B cell (primary cell): ENCODE results near the gene IL10RA. TPM values are rescaled to one million over a fixed set of nuclear protein-coding genes. Genes with fewer than 3 reads are reported as not detected.

Source experiments
- ATAC-seq: fragments of 200-7000 bp; cut with Tn5 transposase; one replicate; pipeline ENCODE4 v1.10.0; 2021; ENCODE audit warnings: low read depth, mild to moderate bottlenecking, moderate number of reproducible peaks, moderate library complexity
- CTCF ChIA-PET: fragments of 350-600 bp; sonication (Branson Sonifier 250); formaldehyde crosslinking; loops from one replicate; lab custom pipeline; 2021; ENCODE audit warnings: antibody characterized with exemption, inconsistent platforms; lab: Charles Lee
- POLR2A ChIA-PET: fragments of 350-600 bp; sonication (Branson Sonifier 250); formaldehyde crosslinking; loops from one replicate; lab custom pipeline; 2021; ENCODE audit warnings: antibody characterized with exemption; lab: Charles Lee
- DNase-seq: peaks from one replicate; pipeline ENCODE4 v3.0.0; 2013
- H2AFZ ChIP-seq: 2 replicates; pipeline ENCODE4 v1.6.1; 2012; ENCODE audit warnings: mild to moderate bottlenecking, low read depth, low read length; ENCODE audit not compliant: insufficient read depth, poor library complexity, severe bottlenecking
- H3K27ac ChIP-seq, 2 donors: 1 replicate in 1 of 2; 2 replicates in 1 of 2; pipeline ENCODE4 v1.5.1; 2012 to 2013; ENCODE audit warnings: low read length in 2 of 2, mild to moderate bottlenecking in 2 of 2, moderate library complexity in 1 of 2
- H3K27me3 ChIP-seq, 4 experiments: fragments of 200-600 bp in 1 of 4; sonication (generic) in 1 of 4; replicated peaks in 1 of 4; 1 replicate in 2 of 4; 2 replicates in 2 of 4; pipeline versions ENCODE4 v1.6.1 to v1.7.0; 2013 to 2016; ENCODE audit warnings: low read length in 3 of 4, mild to moderate bottlenecking in 2 of 4, mixed read lengths in 1 of 4, moderate library complexity in 1 of 4; ENCODE audit not compliant: insufficient read depth in 4 of 4, control insufficient read depth in 3 of 4; ENCODE audit errors: control extremely low read depth in 1 of 4
- H3K36me3 ChIP-seq, 2 experiments: replicated peaks in 1 of 2; 1 replicate in 1 of 2; 2 replicates in 1 of 2; pipeline versions ENCODE4 v1.6.1 to v1.7.1; 2013; ENCODE audit warnings: low read length in 1 of 2; ENCODE audit not compliant: insufficient read depth in 2 of 2, control insufficient read depth in 1 of 2; ENCODE audit errors: control extremely low read depth in 1 of 2, extremely low read depth in 1 of 2
- H3K4me1 ChIP-seq, 2 donors: fragments of 200-600 bp in 1 of 2; sonication (generic) in 1 of 2; 1 replicate in 1 of 2; 2 replicates in 1 of 2; pipeline versions ENCODE4 v1.5.1 to v1.6.1; 2013 to 2017; ENCODE audit warnings: low read length in 2 of 2; ENCODE audit not compliant: control insufficient read depth in 2 of 2, insufficient read depth in 2 of 2
- H3K4me2 ChIP-seq: replicated peaks from 2 replicates; pipeline ENCODE3; 2012; ENCODE audit warnings: mild to moderate bottlenecking, low read depth, low read length; ENCODE audit not compliant: poor library complexity, severe bottlenecking
- H3K4me3 ChIP-seq, 5 experiments: fragments of 200-600 bp in 1 of 5; sonication (generic) in 1 of 5; 1 replicate in 3 of 5; 2 replicates in 2 of 5; pipeline versions ENCODE4 v1.5.1 to v1.7.0; 2011 to 2016; ENCODE audit warnings: low read length in 4 of 5, mild to moderate bottlenecking in 4 of 5, low read depth in 2 of 5, control low read depth in 1 of 5, moderate library complexity in 1 of 5; ENCODE audit not compliant: insufficient read depth in 1 of 5; ENCODE audit errors: control extremely low read depth in 1 of 5, extremely low read depth in 1 of 5
- H3K79me2 ChIP-seq: fragments of 200-600 bp; sonication (generic); one replicate; pipeline ENCODE4 v1.6.0; 2016; ENCODE audit warnings: low read length; ENCODE audit not compliant: control insufficient read depth, insufficient read depth
- H3K9ac ChIP-seq: fragments of 200-600 bp; sonication (generic); 2 replicates; pipeline ENCODE4 v1.6.1; 2017; ENCODE audit warnings: mild to moderate bottlenecking, low read length, moderate library complexity
- H3K9me3 ChIP-seq, 3 donors: one replicate each; pipeline versions ENCODE4 v1.6.1 to v1.7.1; 2013; ENCODE audit warnings: low read length in 2 of 3; ENCODE audit not compliant: control insufficient read depth in 2 of 3, insufficient read depth in 1 of 3; ENCODE audit errors: control extremely low read depth in 1 of 3
- H4K20me1 ChIP-seq: 2 replicates; pipeline ENCODE4 v1.6.0; 2012; ENCODE audit warnings: mild to moderate bottlenecking, low read length; ENCODE audit not compliant: insufficient read depth, control insufficient read depth, poor library complexity, severe bottlenecking
- H3K27ac Mint-ChIP-seq: one replicate; pipeline ENCODE4 v1.8.0; 2021; ENCODE audit warnings: mixed read lengths
- H3K27me3 Mint-ChIP-seq: one replicate; pipeline ENCODE4 v1.8.0; 2021; ENCODE audit warnings: mixed read lengths
- H3K4me1 Mint-ChIP-seq: one replicate; pipeline ENCODE4 v1.8.0; 2021; ENCODE audit warnings: mixed read lengths
- H3K4me3 Mint-ChIP-seq: one replicate; pipeline ENCODE4 v1.8.0; 2021; ENCODE audit warnings: mixed read lengths
- H3K9me3 Mint-ChIP-seq: one replicate; pipeline ENCODE4 v1.8.0; 2022; ENCODE audit warnings: mixed read lengths; ENCODE audit not compliant: insufficient read depth
- EZH2 ChIP-seq: IDR thresholded peaks from 2 replicates; pipeline ENCODE4 v1.6.1; 2012; ENCODE audit warnings: borderline replicate concordance, low read depth, mild to moderate bottlenecking, moderate library complexity, low read length; ENCODE audit not compliant: insufficient read depth, poor library complexity, severe bottlenecking
- WGBS: methylation state at CpG from one replicate; pipeline ENCODE4 v1.1.5; 2013; ENCODE audit warnings: missing lambda C conversion rate; ENCODE audit not compliant: insufficient coverage; 5-methylcytosine and 5-hydroxymethylcytosine counted together
- intact Hi-C: fragments of 100-400 bp; cut with micrococcal nuclease; formaldehyde crosslinking; loops from one replicate; pipeline ENCODE4 v1.10.0; 2022
- polyA plus RNA-seq: library from polyadenylated mRNA; depleted of rRNA; stranded (reverse); fragments of >200 nt; gene quantifications from 2 replicates; pipeline ENCODE4 v1.2.3, GENCODE V29; 2012
- total RNA-seq, 2 donors: library from RNA; stranded (reverse); fragments of 120-200 nt in 1 of 2; gene quantifications; 1 replicate in 1 of 2; 2 replicates in 1 of 2; pipeline versions ENCODE4 v1.2.3 to v1.2.4, GENCODE V29; 2013 to 2022
- TF ChIP-seq, protein P1 (sequence below): fragments of 200-600 bp; IDR thresholded peaks from one replicate; pipeline ENCODE4 v1.8.0; 2022; ENCODE audit warnings: antibody characterized with exemption, mild to moderate bottlenecking

Gene IL10RA
- total and polyA plus RNA-seq, 2 donors (not counting 1 experiment from before 2014, with no cell fraction given) = 73.3 to 417 TPM

DNA sequence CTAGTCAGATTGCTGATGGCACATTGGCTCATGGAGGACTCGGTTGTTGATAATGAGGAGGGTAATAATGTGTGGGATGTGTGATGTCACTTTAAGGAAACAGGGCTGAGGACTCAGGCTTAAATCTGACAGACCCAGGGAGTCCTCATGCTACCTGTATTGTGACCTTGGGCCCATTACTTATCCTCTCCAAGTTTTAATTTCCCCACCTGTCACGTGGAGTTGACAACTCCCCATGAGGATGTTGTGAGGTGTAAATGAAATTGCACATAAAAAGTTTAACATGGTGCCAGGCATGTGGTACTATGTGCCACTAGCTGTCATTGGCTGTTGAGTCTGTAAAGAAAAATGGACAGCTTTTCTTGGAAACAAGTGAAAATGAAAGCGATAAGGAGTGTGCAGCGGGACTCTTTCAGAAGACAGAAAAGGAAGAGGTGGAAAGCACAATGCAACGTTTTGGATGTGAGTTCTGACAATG lies 15.3 kb downstream of the IL10RA start:
- no peak overlapping the region for H3K4me3 ChIP-seq
- peak overlapping the region; percentile 51 for H3K4me2 ChIP-seq
- peak; percentile 27 for DNase-seq

DNA sequence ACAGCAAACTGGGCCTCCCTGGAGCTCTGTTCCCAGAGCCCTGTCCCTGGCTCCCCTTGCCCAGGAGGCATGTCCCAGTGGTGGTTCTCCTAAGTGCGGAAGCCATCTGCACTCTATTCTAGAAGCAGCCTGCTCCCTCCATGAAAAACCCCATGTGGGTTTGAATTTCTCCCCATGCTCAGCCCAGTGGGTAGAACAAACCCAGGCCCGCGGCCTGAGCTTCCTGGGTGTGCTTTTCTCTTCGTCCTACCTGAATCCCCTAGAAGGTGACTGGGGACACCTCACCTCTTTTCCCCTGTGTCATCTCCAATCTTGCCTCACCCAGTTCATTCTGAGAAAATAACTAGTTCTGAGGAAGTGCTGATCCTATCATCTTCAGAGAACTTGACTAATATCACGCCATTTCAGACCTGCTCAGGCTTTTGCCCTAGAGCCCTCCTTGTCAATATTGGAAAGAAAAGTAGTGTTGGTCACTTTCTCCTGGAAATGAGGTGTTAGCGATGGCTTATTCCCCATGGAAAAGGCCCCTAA lies 15.9 kb downstream of the IL10RA start:
- no peaks in the 10 kb centered on the region for H4K20me1 ChIP-seq
- no peak for TF ChIP-seq EZH2
- TF ChIP-seq, protein P1, sequence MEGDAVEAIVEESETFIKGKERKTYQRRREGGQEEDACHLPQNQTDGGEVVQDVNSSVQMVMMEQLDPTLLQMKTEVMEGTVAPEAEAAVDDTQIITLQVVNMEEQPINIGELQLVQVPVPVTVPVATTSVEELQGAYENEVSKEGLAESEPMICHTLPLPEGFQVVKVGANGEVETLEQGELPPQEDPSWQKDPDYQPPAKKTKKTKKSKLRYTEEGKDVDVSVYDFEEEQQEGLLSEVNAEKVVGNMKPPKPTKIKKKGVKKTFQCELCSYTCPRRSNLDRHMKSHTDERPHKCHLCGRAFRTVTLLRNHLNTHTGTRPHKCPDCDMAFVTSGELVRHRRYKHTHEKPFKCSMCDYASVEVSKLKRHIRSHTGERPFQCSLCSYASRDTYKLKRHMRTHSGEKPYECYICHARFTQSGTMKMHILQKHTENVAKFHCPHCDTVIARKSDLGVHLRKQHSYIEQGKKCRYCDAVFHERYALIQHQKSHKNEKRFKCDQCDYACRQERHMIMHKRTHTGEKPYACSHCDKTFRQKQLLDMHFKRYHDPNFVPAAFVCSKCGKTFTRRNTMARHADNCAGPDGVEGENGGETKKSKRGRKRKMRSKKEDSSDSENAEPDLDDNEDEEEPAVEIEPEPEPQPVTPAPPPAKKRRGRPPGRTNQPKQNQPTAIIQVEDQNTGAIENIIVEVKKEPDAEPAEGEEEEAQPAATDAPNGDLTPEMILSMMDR = no peak
- Mint-ChIP-seq H3K9me3 (peaks cover 2% of the 10 kb centered on the region), H3K27ac (peak overlapping the region; percentile 99), H3K27me3 (no peaks in the 10 kb centered on the region), H3K4me3 (peak overlapping the region; percentile 56), H3K4me1 (peaks cover 84% of the 10 kb centered on the region)
- peaks cover 10% of the 10 kb centered on the region for H3K79me2 ChIP-seq
- no peaks in the 10 kb centered on the region for H3K27me3 ChIP-seq
- no peak overlapping the region for H3K9ac ChIP-seq
- intact Hi-C loops = loop anchor here (1.0 kb wide), 1 partner anchor 10 kb away; no protein-coding TSS in a partner anchor
- H3K36me3 ChIP-seq = peaks cover 2 to 41% of the 10 kb centered on the region in 2 experiments
- peak overlapping the region in 1 of 5 experiments; percentile 2 for H3K4me3 ChIP-seq
- DNase-seq = peak; percentile 21
- H3K4me1 ChIP-seq = peaks cover 60 to 69% of the 10 kb centered on the region in 2 donors
- H3K4me2 ChIP-seq = peak overlapping the region; percentile 51
- ChIA-PET POLR2A (interaction anchor here (1.0 to 21.8 kb wide), 8 partner anchors 2 to 185 kb away, joined by 3 to 346 read pairs (median 9); partner anchors contain the start of gene IL10RA), CTCF (interaction anchor here (0.5 to 12.1 kb wide), 11 partner anchors 9 to 279 kb away, joined by 3 to 134 read pairs (median 8); partner anchors contain the start of gene IL10RA)
- peaks cover 0 to 4% (median 4%) of the 10 kb centered on the region in 3 donors for H3K9me3 ChIP-seq
- H2AFZ ChIP-seq = peak overlapping the region; percentile 29
- H3K27ac ChIP-seq = peak overlapping the region; percentile 64 to 99
- 80% methylated on average over 5 of the region's 6 CpGs for WGBS
- ATAC-seq = no peak

More for the DNA sequence above, 15.3 kb downstream of the IL10RA start:
- no peak for ATAC-seq
- H3K27me3 Mint-ChIP-seq = no peaks in the 10 kb centered on the region
- H3K4me3 Mint-ChIP-seq = peak overlapping the region; percentile 35
- peaks cover 2% of the 10 kb centered on the region for H3K9me3 Mint-ChIP-seq
- Histone ChIP-seq H3K79me2 (peaks cover 10% of the 10 kb centered on the region), H3K9ac (no peak overlapping the region), H3K27ac (peak overlapping the region; percentile 64 to 99), H3K36me3 (peaks cover 6 to 46% of the 10 kb centered on the region in 2 experiments), H2AFZ (peak overlapping the region; percentile 29), H3K27me3 (no peaks in the 10 kb centered on the region), H3K9me3 (peaks cover 0 to 4% (median 4%) of the 10 kb centered on the region in 3 donors), H3K4me1 (peaks cover 54 to 63% of the 10 kb centered on the region in 2 donors), H4K20me1 (no peaks in the 10 kb centered on the region)
- 21% methylated on average over 2 of the region's 5 CpGs for WGBS
- ChIA-PET CTCF (interaction anchor here (1.2 to 12.1 kb wide), 8 partner anchors 10 to 194 kb away, joined by 3 to 134 read pairs (median 14); partner anchors contain the start of gene IL10RA), POLR2A (interaction anchor here (1.3 to 21.8 kb wide), 5 partner anchors 3 to 50 kb away, joined by 3 to 346 read pairs (median 19); partner anchors contain the start of gene IL10RA)
- peak overlapping the region; percentile 99 for H3K27ac Mint-ChIP-seq
- intact Hi-C loops = no loop called here
- no peak for TF ChIP-seq EZH2
- H3K4me1 Mint-ChIP-seq = peaks cover 82% of the 10 kb centered on the region
